MM.1S (cell line): ENCODE data around the gene MAGI1.

Experiments used
- DNase-seq: peaks from one replicate; pipeline ENCODE4 v3.0.0-alpha.2; 2015
- H2AFZ ChIP-seq: fragments of 300-600 bp; sonication (generic); 2 replicates; pipeline ENCODE4 v1.6.0; 2016; ENCODE audit warnings: antibody characterized with exemption, low read length
- H3F3A ChIP-seq: fragments of 300-600 bp; sonication (generic); 2 replicates; pipeline ENCODE4 v1.6.1; 2016; ENCODE audit warnings: mild to moderate bottlenecking, antibody characterized with exemption, low read length, moderate library complexity, mixed read lengths; ENCODE audit not compliant: insufficient read depth
- H3K27ac ChIP-seq: fragments of 300-600 bp; sonication (generic); 2 replicates; pipeline ENCODE4 v1.5.1; 2016; ENCODE audit warnings: mild to moderate bottlenecking, low read length
- H3K27me3 ChIP-seq: fragments of 300-600 bp; sonication (generic); replicated peaks from 2 replicates; pipeline ENCODE4 v1.6.0; 2016; ENCODE audit warnings: low read length; ENCODE audit not compliant: insufficient read depth
- H3K36me3 ChIP-seq: fragments of 300-600 bp; sonication (generic); replicated peaks from 2 replicates; pipeline ENCODE4 v1.6.1; 2016; ENCODE audit warnings: mild to moderate bottlenecking, low read length, mixed read lengths; ENCODE audit not compliant: insufficient read depth
- H3K4me1 ChIP-seq: fragments of 300-600 bp; sonication (generic); 2 replicates; pipeline ENCODE4 v1.6.1; 2016; ENCODE audit warnings: low read length, mixed read lengths
- H3K4me2 ChIP-seq: fragments of 300-600 bp; sonication (generic); 2 replicates; pipeline ENCODE4 v1.6.0; 2016; ENCODE audit warnings: low read depth, low read length
- H3K4me3 ChIP-seq: fragments of 300-600 bp; sonication (generic); 2 replicates; pipeline ENCODE4 v1.5.1; 2016; ENCODE audit warnings: low read length, mixed read lengths
- H3K79me2 ChIP-seq: fragments of 300-600 bp; sonication (generic); 2 replicates; pipeline ENCODE4 v1.6.1; 2016; ENCODE audit warnings: mixed run types, low read length, mixed read lengths
- H3K9ac ChIP-seq: fragments of 300-600 bp; sonication (generic); 2 replicates; pipeline ENCODE4 v1.6.1; 2016; ENCODE audit warnings: low read length, mixed read lengths
- H3K9me2 ChIP-seq: fragments of 300-600 bp; sonication (generic); replicated peaks from 2 replicates; pipeline ENCODE4 v1.6.1; 2016; ENCODE audit warnings: mild to moderate bottlenecking, low read length, mixed read lengths; ENCODE audit not compliant: insufficient read depth
- H3K9me3 ChIP-seq: fragments of 300-600 bp; sonication (generic); replicated peaks from 2 replicates; pipeline ENCODE4 v1.6.1; 2016; ENCODE audit warnings: mild to moderate bottlenecking, low read length, mixed read lengths; ENCODE audit not compliant: insufficient read depth
- H4K20me1 ChIP-seq: fragments of 300-600 bp; sonication (generic); 2 replicates; pipeline ENCODE4 v1.6.1; 2016; ENCODE audit warnings: mild to moderate bottlenecking, low read length, moderate library complexity, mixed read lengths; ENCODE audit not compliant: insufficient read depth
- CTCF ChIP-seq: fragments of 300-600 bp; sonication (generic); IDR thresholded peaks from 2 replicates; pipeline ENCODE4 v1.5.1; 2016; ENCODE audit warnings: antibody characterized with exemption, low read length, mixed read lengths
- EZH2 ChIP-seq: fragments of 300-600 bp; sonication (generic); optimal IDR thresholded peaks from 2 replicates; pipeline ENCODE3; 2017; ENCODE audit warnings: low read depth, mild to moderate bottlenecking, antibody characterized with exemption, low read length, mixed read lengths
- EZH2phosphoT487 ChIP-seq: fragments of 300-600 bp; sonication (generic); IDR thresholded peaks from 2 replicates; pipeline ENCODE4 v1.6.1; 2018; ENCODE audit warnings: antibody characterized with exemption, low read length

The MAGI1 gene

GRCh38 chr3:66014056-66014455, 24.7 kb downstream of the MAGI1 start:
- Histone ChIP-seq H3K36me3 (no peaks in the 10 kb centered on the region), H3K4me2 (no peak overlapping the region), H4K20me1 (no peaks in the 10 kb centered on the region), H3K27ac (no peak overlapping the region), H3K9me3 (no peaks in the 10 kb centered on the region), H3K79me2 (no peaks in the 10 kb centered on the region), H3K27me3 (no peaks in the 10 kb centered on the region), H3K9me2 (no peaks in the 10 kb centered on the region), H3K4me1 (no peaks in the 10 kb centered on the region), H3F3A (no peaks in the 10 kb centered on the region), H3K9ac (no peak overlapping the region), H3K4me3 (no peak overlapping the region), H2AFZ (no peak overlapping the region)
- TF ChIP-seq EZH2 = no peak
- TF ChIP-seq EZH2phosphoT487 = no peak
- no peak for TF ChIP-seq CTCF
- no peak for DNase-seq

- H3K79me2 ChIP-seq = no peaks in the 10 kb centered on the region
These were observed 26.0 kb downstream of the MAGI1 start for GRCh38 chr3:66012711-66013110.

GRCh38 chr3:66010739-66011655, 27.7 kb downstream of the MAGI1 start:
- Histone ChIP-seq H3K36me3 (no peaks in the 10 kb centered on the region), H3K4me1 (no peaks in the 10 kb centered on the region), H3K79me2 (no peaks in the 10 kb centered on the region), H3K9me2 (no peaks in the 10 kb centered on the region), H3K9ac (no peak overlapping the region), H2AFZ (no peak overlapping the region), H3F3A (no peaks in the 10 kb centered on the region), H3K27ac (no peak overlapping the region), H3K9me3 (no peaks in the 10 kb centered on the region), H4K20me1 (no peaks in the 10 kb centered on the region), H3K4me3 (no peak overlapping the region), H3K27me3 (no peaks in the 10 kb centered on the region), H3K4me2 (no peak overlapping the region)
- TF ChIP-seq EZH2phosphoT487 (no peak), EZH2 (no peak)
- DNase-seq = no peak

More at GRCh38 chr3:66012711-66013110, 26.0 kb downstream of the MAGI1 start:
- Histone ChIP-seq H3K4me3 (no peak overlapping the region), H3F3A (no peaks in the 10 kb centered on the region), H3K4me1 (no peaks in the 10 kb centered on the region), H3K36me3 (no peaks in the 10 kb centered on the region), H3K27me3 (no peaks in the 10 kb centered on the region), H3K4me2 (no peak overlapping the region), H3K9ac (no peak overlapping the region), H4K20me1 (no peaks in the 10 kb centered on the region), H3K9me2 (no peaks in the 10 kb centered on the region), H2AFZ (no peak overlapping the region), H3K27ac (no peak overlapping the region), H3K9me3 (no peaks in the 10 kb centered on the region)
- no peak for DNase-seq
- TF ChIP-seq EZH2 (no peak), EZH2phosphoT487 (no peak)

GRCh38 chr3:66010348-66010738, 28.4 kb downstream of the MAGI1 start:
- no peaks in the 10 kb centered on the region for H3K79me2 ChIP-seq
- H3K27ac ChIP-seq = no peak overlapping the region

More at GRCh38 chr3:66010348-66010738, 28.4 kb downstream of the MAGI1 start:
- Histone ChIP-seq H3K36me3 (no peaks in the 10 kb centered on the region), H3K4me1 (no peaks in the 10 kb centered on the region), H3K9me3 (no peaks in the 10 kb centered on the region), H3K9ac (no peak overlapping the region), H3K4me2 (no peak overlapping the region), H3F3A (no peaks in the 10 kb centered on the region), H4K20me1 (no peaks in the 10 kb centered on the region), H3K27me3 (no peaks in the 10 kb centered on the region), H2AFZ (no peak overlapping the region), H3K9me2 (no peaks in the 10 kb centered on the region), H3K4me3 (no peak overlapping the region)
- no peak for DNase-seq
- TF ChIP-seq EZH2 (no peak), CTCF (no peak), EZH2phosphoT487 (no peak)
